Measurements from ENCODE around the gene DUSP10. TPM values are rescaled to one million over a fixed set of nuclear protein-coding genes. Genes with fewer than 3 reads are reported as not detected.

Gene DUSP10
- total and polyA plus RNA-seq, 4 experiments from 2014 or later: 3.8 to 9.9 (median 4.3) TPM

DNA sequence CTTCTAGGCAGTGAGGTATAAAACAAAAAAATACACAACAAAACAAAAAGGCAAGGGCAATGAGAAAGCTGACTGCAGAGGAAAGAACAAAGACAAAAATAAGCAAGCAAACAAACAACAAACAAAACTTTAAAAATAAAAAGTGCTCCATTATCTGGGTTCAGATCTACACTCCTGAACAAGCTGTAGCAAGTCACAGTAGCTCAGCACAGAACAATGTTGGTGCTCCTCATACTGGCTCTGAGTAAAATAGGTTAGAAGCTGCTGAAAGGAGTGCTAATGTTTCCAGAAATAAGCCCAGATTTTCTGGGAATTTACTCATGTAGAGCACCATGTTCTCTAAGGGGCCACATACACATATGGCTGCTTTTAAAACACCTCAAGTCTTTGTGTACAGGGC, 16.6 kb upstream of the DUSP10 start:
- Mint-ChIP-seq H3K36me3 (no peaks in the 10 kb centered on the region), H3K4me3 (no peak overlapping the region), H3K4me1 (peaks cover 12 to 18% (median 16%) of the 10 kb centered on the region in 4 donors), H3K27ac (peak overlapping the region in 1 of 7 donors; percentile 62), H3K9me3 (no peaks in the 10 kb centered on the region), H3K27me3 (no peaks in the 10 kb centered on the region)
- no peaks in the 10 kb centered on the region for H3K9me3 ChIP-seq (ENCODE audit: control insufficient read depth in 1 of 2, low read length in 2 of 2)
- CTCF ChIA-PET (ENCODE audit: partially characterized antibody): interaction anchor here (1.6 kb wide), 1 partner anchor 29 kb away, joined by 3 read pairs; no protein-coding TSS in a partner anchor
- no peaks in the 10 kb centered on the region for H3K36me3 ChIP-seq (ENCODE audit: insufficient read depth, low read length)
- no peak overlapping the region for H3K27ac ChIP-seq (ENCODE audit: low read depth, low read length)
- H3K4me3 ChIP-seq (ENCODE audit: low read length in 2 of 2): no peak overlapping the region
- peaks cover 14% of the 10 kb centered on the region for H3K4me1 ChIP-seq (ENCODE audit: insufficient read depth, low read length)
- intact Hi-C loops (cut with micrococcal nuclease): no loop called here
- no peak for DNase-seq
- H3K27me3 ChIP-seq (ENCODE audit: insufficient read depth, low read length): no peaks in the 10 kb centered on the region
- POLR2A ChIA-PET (ENCODE audit: partially characterized antibody): interaction anchor here (1.9 kb wide), 1 partner anchor 15 kb away, joined by 5 read pairs; no protein-coding TSS in a partner anchor

DNA sequence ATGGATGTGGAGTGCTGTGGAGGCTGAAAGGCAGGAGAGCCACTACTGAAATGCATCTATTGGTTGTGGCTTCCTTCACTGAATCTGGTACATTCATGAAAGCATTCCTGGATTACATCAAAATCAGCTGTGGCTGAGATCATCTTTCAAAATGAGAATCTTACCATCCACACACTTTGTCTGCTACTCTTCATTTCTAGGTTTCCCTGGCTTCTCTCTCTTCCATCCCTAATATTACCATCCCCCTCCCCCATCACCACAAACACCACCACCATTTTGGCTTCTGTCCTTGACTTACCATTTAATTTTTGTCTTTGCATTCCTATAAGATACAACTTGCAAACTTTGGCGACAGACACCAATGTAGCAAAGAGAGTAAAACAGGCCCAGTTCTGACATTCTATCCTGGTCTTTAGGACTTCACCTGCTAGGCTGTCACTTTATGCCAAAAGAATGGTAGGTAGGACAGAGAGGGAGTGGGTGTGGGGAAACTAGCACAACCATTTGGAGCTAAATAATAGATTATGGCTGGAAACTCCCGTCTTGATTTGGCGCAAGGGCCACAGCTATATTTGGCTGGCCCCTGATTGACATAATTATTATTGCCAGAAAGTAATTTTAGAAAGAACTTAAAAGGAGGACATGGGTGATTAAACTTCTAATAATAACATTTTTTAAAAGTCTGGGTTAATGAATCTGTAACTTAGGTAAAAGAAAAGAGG, 15.1 kb upstream of the DUSP10 start:
- no peak overlapping the region for H3K27ac Mint-ChIP-seq

DNA sequence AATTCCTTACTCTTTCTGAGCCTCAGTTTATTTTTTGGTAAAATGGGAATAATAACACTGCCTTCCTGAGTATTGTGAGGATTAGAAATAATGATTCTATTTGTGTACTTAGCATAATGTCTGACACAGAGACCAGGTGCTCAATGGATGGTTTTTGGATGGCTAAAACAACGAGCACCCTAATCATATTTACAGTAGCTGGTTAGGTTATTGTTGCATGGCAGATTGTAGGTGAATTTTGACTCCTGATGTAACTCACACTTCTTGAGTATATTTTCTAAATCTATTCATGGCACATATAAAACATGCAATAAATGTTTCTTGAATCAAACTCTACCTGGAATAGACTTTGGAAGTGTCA, 11.9 kb upstream of the DUSP10 start:
- H3K4me1 ChIP-seq (ENCODE audit: insufficient read depth, low read length): peaks cover 14% of the 10 kb centered on the region
- ChIA-PET POLR2A (ENCODE audit: partially characterized antibody) (interaction anchor here (1.0 kb wide), 1 partner anchor 12 kb away, joined by 3 read pairs; the partner anchor contains the start of gene DUSP10), CTCF (ENCODE audit: partially characterized antibody) (no interaction called here)
- Mint-ChIP-seq H3K4me1 (peaks cover 13 to 18% (median 14%) of the 10 kb centered on the region in 4 donors), H3K36me3 (no peaks in the 10 kb centered on the region), H3K27ac (peak overlapping the region in 1 of 7 donors; percentile 70), H3K9me3 (no peaks in the 10 kb centered on the region), H3K4me3 (peak overlapping the region in 6 of 8 donors; percentile 81 to 89 (median 86)), H3K27me3 (no peaks in the 10 kb centered on the region)
- H3K27ac ChIP-seq (ENCODE audit: low read depth, low read length): no peak overlapping the region
- DNase-seq: no peak
- intact Hi-C loops (cut with micrococcal nuclease): no loop called here
- peak overlapping the region in 1 of 2 donors; percentile 30 for H3K4me3 ChIP-seq (ENCODE audit: low read length in 2 of 2)
- H3K27me3 ChIP-seq (ENCODE audit: insufficient read depth, low read length): no peaks in the 10 kb centered on the region
- H3K36me3 ChIP-seq (ENCODE audit: insufficient read depth, low read length): no peaks in the 10 kb centered on the region
- no peaks in the 10 kb centered on the region for H3K9me3 ChIP-seq (ENCODE audit: control insufficient read depth in 1 of 2, low read length in 2 of 2)

More for the DNA sequence above, 15.1 kb upstream of the DUSP10 start:
- H3K27me3 Mint-ChIP-seq: no peaks in the 10 kb centered on the region
- no peak overlapping the region for H3K4me3 Mint-ChIP-seq
- intact Hi-C loops (cut with micrococcal nuclease): no loop called here
- Histone ChIP-seq H3K4me3 (ENCODE audit: low read length in 2 of 2) (no peak overlapping the region), H3K27ac (ENCODE audit: low read depth, low read length) (no peak overlapping the region), H3K9me3 (ENCODE audit: control insufficient read depth in 1 of 2, low read length in 2 of 2) (no peaks in the 10 kb centered on the region), H3K36me3 (ENCODE audit: insufficient read depth, low read length) (no peaks in the 10 kb centered on the region), H3K27me3 (ENCODE audit: insufficient read depth, low read length) (no peaks in the 10 kb centered on the region), H3K4me1 (ENCODE audit: insufficient read depth, low read length) (peaks cover 14% of the 10 kb centered on the region)
- H3K4me1 Mint-ChIP-seq: peaks cover 13 to 18% (median 16%) of the 10 kb centered on the region in 4 donors
- no peaks in the 10 kb centered on the region for H3K9me3 Mint-ChIP-seq
- CTCF ChIA-PET (ENCODE audit: partially characterized antibody): interaction anchor here (1.7 kb wide), 1 partner anchor 15 kb away, joined by 4 read pairs; the partner anchor contains the start of gene DUSP10
- POLR2A ChIA-PET (ENCODE audit: partially characterized antibody): interaction anchor here (1.1 to 1.9 kb wide), 2 partner anchors 13 to 15 kb away, joined by 4 to 5 read pairs; partner anchors contain the start of gene DUSP10
- no peaks in the 10 kb centered on the region for H3K36me3 Mint-ChIP-seq
- no peak for DNase-seq

DNA sequence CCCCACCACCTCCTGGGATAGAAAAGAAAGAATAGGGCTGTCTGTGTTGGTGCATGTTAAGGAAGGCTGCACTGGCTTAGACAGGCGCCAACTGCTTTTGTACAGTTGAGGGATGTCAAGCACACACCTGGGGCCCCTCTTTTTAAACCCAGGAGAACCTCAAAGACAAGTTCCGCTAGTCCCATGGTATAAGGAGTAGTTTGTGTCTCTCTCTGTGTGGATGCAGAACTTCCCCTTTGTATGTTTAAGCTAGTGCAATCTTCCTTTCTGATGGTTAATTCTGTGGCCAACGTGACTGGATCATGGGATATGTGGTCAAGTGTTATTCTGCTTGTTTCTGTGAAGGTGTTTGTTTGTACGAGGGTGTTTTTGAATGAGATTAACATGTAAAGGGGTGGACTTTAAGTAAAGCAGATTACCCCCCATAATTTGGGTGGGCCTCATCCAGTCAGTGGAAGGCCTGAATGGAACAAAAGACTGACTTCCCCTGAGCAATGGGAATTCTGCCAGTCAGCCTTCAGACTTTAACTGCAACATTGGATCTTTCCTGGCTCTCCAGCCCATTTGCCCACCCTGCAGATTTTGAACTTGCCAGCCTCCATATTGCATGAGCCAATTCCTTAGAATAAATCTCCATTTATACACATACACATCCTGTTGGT, 9.5 kb upstream of the DUSP10 start:
- H3K27ac Mint-ChIP-seq: no peak overlapping the region
- H3K36me3 Mint-ChIP-seq: no peaks in the 10 kb centered on the region
- no peaks in the 10 kb centered on the region for H3K36me3 ChIP-seq (ENCODE audit: insufficient read depth, low read length)
- H3K9me3 ChIP-seq (ENCODE audit: control insufficient read depth in 1 of 2, low read length in 2 of 2): no peaks in the 10 kb centered on the region
- H3K4me1 ChIP-seq (ENCODE audit: insufficient read depth, low read length): peaks cover 14% of the 10 kb centered on the region
- no peak for DNase-seq
- no peak overlapping the region for H3K27ac ChIP-seq (ENCODE audit: low read depth, low read length)
- no peaks in the 10 kb centered on the region for H3K27me3 Mint-ChIP-seq
- H3K4me1 Mint-ChIP-seq: peaks cover 13 to 15% (median 14%) of the 10 kb centered on the region in 4 donors
- peak overlapping the region in 1 of 8 donors; percentile 28 for H3K4me3 Mint-ChIP-seq
- H3K4me3 ChIP-seq (ENCODE audit: low read length in 2 of 2): no peak overlapping the region
- H3K27me3 ChIP-seq (ENCODE audit: insufficient read depth, low read length): no peaks in the 10 kb centered on the region
- intact Hi-C loops (cut with micrococcal nuclease): no loop called here
- no peaks in the 10 kb centered on the region for H3K9me3 Mint-ChIP-seq
- POLR2A ChIA-PET (ENCODE audit: partially characterized antibody): no interaction called here
- CTCF ChIA-PET (ENCODE audit: partially characterized antibody): no interaction called here

GRCh38 chr1:221748981-221749380, 7.1 kb upstream of the DUSP10 start:
- intact Hi-C loops (cut with micrococcal nuclease): loop anchor here (10.0 kb wide), 1 partner anchor 866 kb away; the partner anchor contains the start of gene MIA3
- peaks cover 4% of the 10 kb centered on the region in 4 donors for H3K4me1 Mint-ChIP-seq
- DNase-seq: no peak
- H3K4me3 ChIP-seq (ENCODE audit: low read length in 2 of 2): no peak overlapping the region
- H3K9me3 Mint-ChIP-seq: no peaks in the 10 kb centered on the region
- peaks cover 3% of the 10 kb centered on the region for H3K4me1 ChIP-seq (ENCODE audit: insufficient read depth, low read length)
- no peaks in the 10 kb centered on the region for H3K27me3 ChIP-seq (ENCODE audit: insufficient read depth, low read length)
- POLR2A ChIA-PET (ENCODE audit: partially characterized antibody): no interaction called here
- H3K4me3 Mint-ChIP-seq: no peak overlapping the region
- H3K36me3 Mint-ChIP-seq: no peaks in the 10 kb centered on the region
- H3K27ac ChIP-seq (ENCODE audit: low read depth, low read length): no peak overlapping the region
- no peaks in the 10 kb centered on the region for H3K36me3 ChIP-seq (ENCODE audit: insufficient read depth, low read length)
- CTCF ChIA-PET (ENCODE audit: partially characterized antibody): no interaction called here
- no peaks in the 10 kb centered on the region for H3K27me3 Mint-ChIP-seq
- no peaks in the 10 kb centered on the region for H3K9me3 ChIP-seq (ENCODE audit: control insufficient read depth in 1 of 2, low read length in 2 of 2)
- no peak overlapping the region for H3K27ac Mint-ChIP-seq

DNA sequence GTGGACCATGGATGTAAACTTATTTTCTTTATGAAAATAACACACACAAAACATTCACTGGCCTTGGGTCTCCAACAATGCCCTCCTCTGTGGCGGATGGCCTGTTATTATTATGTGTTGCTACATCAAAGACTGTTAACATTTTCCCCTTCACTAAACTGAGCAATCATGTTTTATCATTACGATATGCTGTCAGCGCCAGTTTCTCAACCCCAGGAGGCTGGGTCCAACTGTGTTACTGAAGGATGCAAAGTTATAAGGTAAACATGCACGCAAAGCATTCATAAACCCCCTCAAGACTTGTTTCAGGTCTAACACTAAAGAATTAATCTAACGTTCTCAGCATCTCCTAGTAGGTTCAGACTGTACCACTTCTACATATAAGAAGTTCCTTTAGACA, 6.0 kb upstream of the DUSP10 start:
- no peaks in the 10 kb centered on the region for H3K27me3 ChIP-seq (ENCODE audit: insufficient read depth, low read length)
- no peaks in the 10 kb centered on the region for H3K9me3 ChIP-seq (ENCODE audit: control insufficient read depth in 1 of 2, low read length in 2 of 2)
- H3K36me3 Mint-ChIP-seq: peaks cover 0 to 1% of the 10 kb centered on the region in 2 donors
- H3K9me3 Mint-ChIP-seq: no peaks in the 10 kb centered on the region
- no peak overlapping the region for H3K27ac ChIP-seq (ENCODE audit: low read depth, low read length)
- CTCF ChIA-PET (ENCODE audit: partially characterized antibody): no interaction called here
- intact Hi-C loops (cut with micrococcal nuclease): loop anchor here (10.0 kb wide), 1 partner anchor 867 kb away; the partner anchor contains the start of gene MIA3
- no peaks in the 10 kb centered on the region for H3K36me3 ChIP-seq (ENCODE audit: insufficient read depth, low read length)
- H3K4me1 Mint-ChIP-seq: peaks cover 0 to 8% (median 5%) of the 10 kb centered on the region in 4 donors
- no peaks in the 10 kb centered on the region for H3K4me1 ChIP-seq (ENCODE audit: insufficient read depth, low read length)
- DNase-seq: no peak
- no peak overlapping the region for H3K4me3 ChIP-seq (ENCODE audit: low read length in 2 of 2)
- H3K27ac Mint-ChIP-seq: no peak overlapping the region
- no peak overlapping the region for H3K4me3 Mint-ChIP-seq
- H3K27me3 Mint-ChIP-seq: no peaks in the 10 kb centered on the region
- POLR2A ChIA-PET (ENCODE audit: partially characterized antibody): no interaction called here
